ENCODE data around the gene CYP27C1.

DNA sequence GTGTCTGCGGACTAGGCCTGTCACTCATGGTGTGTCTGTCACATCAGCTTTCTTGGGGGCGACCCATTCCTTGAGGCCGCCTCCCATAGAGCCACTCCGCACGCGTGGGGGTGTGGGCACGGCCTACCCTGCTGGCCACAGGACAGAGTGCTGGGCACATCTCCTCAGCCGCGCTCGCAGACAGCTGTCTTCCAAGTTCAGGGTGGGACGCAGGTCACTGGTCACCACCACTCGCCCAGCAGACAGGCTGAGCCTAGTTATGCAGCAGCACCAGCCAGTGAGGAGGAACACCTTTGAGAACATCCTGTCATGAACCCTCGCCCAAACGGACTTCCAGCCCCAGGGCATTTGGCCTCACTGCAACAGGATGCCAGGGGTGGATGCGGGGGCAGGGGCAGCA is 82.4 kb downstream of the CYP27C1 start:
- TF ChIP-seq ZNF292 (CRISPR knock-in tag; IDR thresholded peaks at IDR 0.05; ENCODE audit: borderline replicate concordance, low read depth) = no peak
- TF ChIP-seq, protein P1, sequence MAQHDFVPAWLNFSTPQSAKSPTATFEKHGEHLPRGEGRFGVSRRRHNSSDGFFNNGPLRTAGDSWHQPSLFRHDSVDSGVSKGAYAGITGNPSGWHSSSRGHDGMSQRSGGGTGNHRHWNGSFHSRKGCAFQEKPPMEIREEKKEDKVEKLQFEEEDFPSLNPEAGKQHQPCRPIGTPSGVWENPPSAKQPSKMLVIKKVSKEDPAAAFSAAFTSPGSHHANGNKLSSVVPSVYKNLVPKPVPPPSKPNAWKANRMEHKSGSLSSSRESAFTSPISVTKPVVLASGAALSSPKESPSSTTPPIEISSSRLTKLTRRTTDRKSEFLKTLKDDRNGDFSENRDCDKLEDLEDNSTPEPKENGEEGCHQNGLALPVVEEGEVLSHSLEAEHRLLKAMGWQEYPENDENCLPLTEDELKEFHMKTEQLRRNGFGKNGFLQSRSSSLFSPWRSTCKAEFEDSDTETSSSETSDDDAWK (CRISPR knock-in tag; IDR thresholded peaks at IDR 0.05) = no peak

Data from HepG2 (cell line).